Measurements from ENCODE around the gene OLIG1. TPM values are rescaled to one million over a fixed set of nuclear protein-coding genes. Genes with fewer than 3 reads are reported as not detected.

Gene OLIG1
- total RNA-seq, 2 experiments from 2014 or later, result not detected

DNA sequence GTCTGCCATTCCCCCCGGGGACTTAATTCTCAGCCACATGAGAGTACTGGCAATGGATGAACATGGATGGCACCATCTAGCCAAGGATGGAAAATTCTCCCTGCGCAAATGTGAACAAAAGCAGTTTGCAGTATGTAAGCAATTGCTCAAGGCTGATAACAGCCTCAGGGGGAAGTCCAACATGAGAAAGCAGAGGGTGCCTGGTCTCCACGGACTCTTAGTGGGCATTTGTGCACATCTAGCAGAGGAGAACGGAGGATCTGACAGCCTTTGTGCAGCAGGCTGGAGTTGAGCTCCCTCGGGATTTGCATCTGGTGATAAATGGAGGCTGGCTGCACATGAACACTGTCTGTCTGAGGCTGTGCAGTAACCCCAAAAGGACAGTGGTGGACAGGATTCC is 13.9 kb upstream of the OLIG1 start:
- H3K27me3 ChIP-seq (ENCODE audit: control insufficient read depth in 1 of 2, insufficient read depth in 2 of 2, low read length in 2 of 2), result no peaks in the 10 kb centered on the region
- ChIA-PET POLR2A (no interaction called here), CTCF (no interaction called here)
- intact Hi-C loops (cut with DNase I, micrococcal nuclease), result no loop called here
- H3K4me1 Mint-ChIP-seq (ENCODE audit: low read depth), result no peaks in the 10 kb centered on the region
- no peak overlapping the region for H3K27ac ChIP-seq (ENCODE audit: low read depth in 1 of 2, low read length in 2 of 2)
- H3K27ac Mint-ChIP-seq, result no peak overlapping the region
- no peaks in the 10 kb centered on the region for H3K9me3 Mint-ChIP-seq
- no peak overlapping the region for H3K4me3 ChIP-seq (ENCODE audit: low read length)
- no peaks in the 10 kb centered on the region for H3K36me3 Mint-ChIP-seq (ENCODE audit: low read depth)
- H3K4me3 Mint-ChIP-seq, result no peak overlapping the region
- H3K9me3 ChIP-seq (ENCODE audit: control insufficient read depth in 1 of 2, insufficient read depth in 1 of 2, low read length in 2 of 2), result no peaks in the 10 kb centered on the region
- DNase-seq (peak in 1 of 14 experiments; percentile 13), ATAC-seq (ENCODE audit: poor library complexity) (no peak)
- H3K36me3 ChIP-seq (ENCODE audit: insufficient read depth, low read length), result no peaks in the 10 kb centered on the region
- TF ChIP-seq, protein P1, sequence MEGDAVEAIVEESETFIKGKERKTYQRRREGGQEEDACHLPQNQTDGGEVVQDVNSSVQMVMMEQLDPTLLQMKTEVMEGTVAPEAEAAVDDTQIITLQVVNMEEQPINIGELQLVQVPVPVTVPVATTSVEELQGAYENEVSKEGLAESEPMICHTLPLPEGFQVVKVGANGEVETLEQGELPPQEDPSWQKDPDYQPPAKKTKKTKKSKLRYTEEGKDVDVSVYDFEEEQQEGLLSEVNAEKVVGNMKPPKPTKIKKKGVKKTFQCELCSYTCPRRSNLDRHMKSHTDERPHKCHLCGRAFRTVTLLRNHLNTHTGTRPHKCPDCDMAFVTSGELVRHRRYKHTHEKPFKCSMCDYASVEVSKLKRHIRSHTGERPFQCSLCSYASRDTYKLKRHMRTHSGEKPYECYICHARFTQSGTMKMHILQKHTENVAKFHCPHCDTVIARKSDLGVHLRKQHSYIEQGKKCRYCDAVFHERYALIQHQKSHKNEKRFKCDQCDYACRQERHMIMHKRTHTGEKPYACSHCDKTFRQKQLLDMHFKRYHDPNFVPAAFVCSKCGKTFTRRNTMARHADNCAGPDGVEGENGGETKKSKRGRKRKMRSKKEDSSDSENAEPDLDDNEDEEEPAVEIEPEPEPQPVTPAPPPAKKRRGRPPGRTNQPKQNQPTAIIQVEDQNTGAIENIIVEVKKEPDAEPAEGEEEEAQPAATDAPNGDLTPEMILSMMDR (IDR thresholded peaks at IDR 0.05), result no peak
- peaks cover 11% of the 10 kb centered on the region for H3K27me3 Mint-ChIP-seq
- peaks cover 3% of the 10 kb centered on the region for H3K4me1 ChIP-seq (ENCODE audit: insufficient read depth, low read length)

DNA sequence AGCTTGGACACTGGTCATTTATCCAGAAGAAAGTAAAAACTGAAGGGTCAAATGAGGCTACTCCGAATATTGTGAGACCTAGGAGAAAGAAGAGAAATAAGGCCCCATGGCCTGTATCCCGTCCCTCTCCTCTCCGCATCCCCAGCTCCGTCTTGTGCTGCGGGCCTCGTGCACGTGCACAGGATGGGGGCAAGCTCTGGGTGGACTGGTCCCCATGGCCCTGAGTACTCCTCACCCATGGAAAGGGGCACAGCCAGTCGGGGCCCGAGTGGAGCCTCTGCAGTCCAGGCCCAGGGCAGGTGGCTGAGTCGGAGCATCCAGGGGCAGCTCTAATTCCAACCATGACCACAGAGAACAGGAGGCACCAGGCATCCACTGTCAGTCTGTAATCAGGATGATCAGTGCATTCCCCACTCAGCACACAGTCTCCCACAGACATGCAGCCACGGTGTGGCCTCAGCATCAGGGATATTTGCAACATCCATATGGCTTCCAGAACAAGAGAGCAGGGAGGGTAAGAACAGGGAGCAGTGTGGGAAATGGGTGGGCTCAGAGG is 12.5 kb upstream of the OLIG1 start:
- TF ChIP-seq, protein P1 (IDR thresholded peaks at IDR 0.05), result no peak
- Histone ChIP-seq H3K9me3 (ENCODE audit: control insufficient read depth in 1 of 2, insufficient read depth in 1 of 2, low read length in 2 of 2) (no peaks in the 10 kb centered on the region), H3K4me1 (ENCODE audit: insufficient read depth, low read length) (peaks cover 3% of the 10 kb centered on the region), H3K36me3 (ENCODE audit: insufficient read depth, low read length) (no peaks in the 10 kb centered on the region), H3K27me3 (ENCODE audit: control insufficient read depth in 1 of 2, insufficient read depth in 2 of 2, low read length in 2 of 2) (no peaks in the 10 kb centered on the region), H3K4me3 (ENCODE audit: low read length) (no peak overlapping the region), H3K27ac (ENCODE audit: low read depth in 1 of 2, low read length in 2 of 2) (no peak overlapping the region)
- POLR2A ChIA-PET, result no interaction called here
- CTCF ChIA-PET, result interaction anchor here (0.6 kb wide), 1 partner anchor 45 kb away, joined by 3 read pairs; no protein-coding TSS in a partner anchor
- Mint-ChIP-seq H3K27me3 (peaks cover 24% of the 10 kb centered on the region), H3K4me1 (ENCODE audit: low read depth) (no peaks in the 10 kb centered on the region), H3K36me3 (ENCODE audit: low read depth) (no peaks in the 10 kb centered on the region), H3K4me3 (no peak overlapping the region), H3K27ac (no peak overlapping the region), H3K9me3 (no peaks in the 10 kb centered on the region)
- intact Hi-C loops (cut with DNase I, micrococcal nuclease), result no loop called here
- ATAC-seq (ENCODE audit: poor library complexity) (no peak), DNase-seq (no peak)

DNA sequence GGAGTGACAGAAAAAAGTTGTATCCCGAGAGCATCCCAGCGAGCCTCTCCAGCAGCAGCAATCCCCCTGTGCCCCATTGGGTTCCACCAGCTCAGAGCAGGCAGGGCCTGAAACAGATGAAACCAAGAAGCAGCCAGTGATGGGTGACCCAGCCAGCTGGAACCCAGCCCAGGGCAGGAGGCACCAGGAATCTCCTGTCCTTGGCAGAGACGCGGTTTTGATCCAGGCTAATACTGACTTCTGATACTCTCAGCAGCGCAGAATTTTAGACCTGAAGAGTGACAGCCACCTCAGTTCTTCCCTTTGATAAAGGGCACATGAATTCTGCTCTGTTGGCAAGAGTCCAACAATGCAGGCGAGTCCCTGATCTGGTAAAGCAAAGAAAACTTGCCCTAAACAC is 11.4 kb upstream of the OLIG1 start:
- DNase-seq, result no peak
- ChIA-PET CTCF (no interaction called here), POLR2A (no interaction called here)
- intact Hi-C loops (cut with DNase I, micrococcal nuclease), result no loop called here
- Mint-ChIP-seq H3K4me3 (no peak overlapping the region), H3K4me1 (ENCODE audit: low read depth) (no peaks in the 10 kb centered on the region), H3K36me3 (ENCODE audit: low read depth) (no peaks in the 10 kb centered on the region), H3K27ac (no peak overlapping the region), H3K9me3 (no peaks in the 10 kb centered on the region), H3K27me3 (peaks cover 34% of the 10 kb centered on the region)
- peaks cover 3% of the 10 kb centered on the region for H3K4me1 ChIP-seq (ENCODE audit: insufficient read depth, low read length)
- no peak overlapping the region for H3K4me3 ChIP-seq (ENCODE audit: low read length)
- no peak overlapping the region for H3K27ac ChIP-seq (ENCODE audit: low read depth in 1 of 2, low read length in 2 of 2)
- peaks cover 0 to 4% of the 10 kb centered on the region in 2 experiments for H3K27me3 ChIP-seq (ENCODE audit: control insufficient read depth in 1 of 2, insufficient read depth in 2 of 2, low read length in 2 of 2)
- TF ChIP-seq, protein P1 (IDR thresholded peaks at IDR 0.05), result no peak
- no peaks in the 10 kb centered on the region for H3K36me3 ChIP-seq (ENCODE audit: insufficient read depth, low read length)
- H3K9me3 ChIP-seq (ENCODE audit: control insufficient read depth in 1 of 2, insufficient read depth in 1 of 2, low read length in 2 of 2), result no peaks in the 10 kb centered on the region
- ATAC-seq (ENCODE audit: poor library complexity), result no peak

Data from CD4-positive, alpha-beta T cell (primary cell).